DOHH2 (cell line): ENCODE results near the gene MYLIP.

ENCODE experiments used
- CTCF ChIP-seq: fragments of 200-600 bp; sonication (generic); IDR thresholded peaks from one replicate; pipeline ENCODE4 v1.5.1; 2014; ENCODE audit warnings: antibody characterized with exemption, mild to moderate bottlenecking, low read depth, low read length; ENCODE audit not compliant: poor library complexity, severe bottlenecking
- EZH2phosphoT487 ChIP-seq: fragments of 200-600 bp; sonication (generic); IDR thresholded peaks from 2 replicates; pipeline ENCODE4 v1.6.1; 2017; ENCODE audit warnings: borderline replicate concordance, mild to moderate bottlenecking, antibody characterized with exemption, low read length, moderate library complexity, mixed read lengths

GRCh38 chr6:16146028-16146427, 17.1 kb downstream of the MYLIP start:
- no peak for TF ChIP-seq CTCF
- no peak for TF ChIP-seq EZH2phosphoT487
